Activated T-cell treated with anti-CD3 and anti-CD28 coated beads, Interleukin-2, amount 50 U/mL, for 72 hours (primary cell): ENCODE measurements around the gene DMGDH. TPM values are rescaled to one million over a fixed set of nuclear protein-coding genes. Genes with fewer than 3 reads are reported as not detected.

ENCODE experiments used
- ATAC-seq, 2 donors: fragments of 150-1000 bp; cut with Tn5 transposase; replicated peaks in 1 of 2; 2 replicates each; pipeline ENCODE4 v1.10.0; 2021; ENCODE audit warnings: moderate library complexity in 2 of 2, mild to moderate bottlenecking in 1 of 2
- DNase-seq, 2 donors: peaks; one replicate each; pipeline ENCODE4 v3.0.0; 2021 to 2022; ENCODE audit warnings: mixed read lengths in 1 of 2
- H3K27ac Mint-ChIP-seq: one replicate; pipeline ENCODE4 v1.8.0; 2022; ENCODE audit warnings: mild to moderate bottlenecking, moderate library complexity, mixed read lengths
- H3K27me3 Mint-ChIP-seq: one replicate; pipeline ENCODE4 v1.8.0; 2022; ENCODE audit warnings: low read depth, mixed read lengths
- H3K36me3 Mint-ChIP-seq, 2 donors: one replicate each; pipeline ENCODE4 v1.8.0; 2022; ENCODE audit warnings: mixed read lengths in 2 of 2, mild to moderate bottlenecking in 1 of 2; ENCODE audit not compliant: insufficient read depth in 2 of 2
- H3K4me1 Mint-ChIP-seq: one replicate; pipeline ENCODE4 v1.8.0; 2022; ENCODE audit warnings: low read depth, mixed read lengths
- H3K4me3 Mint-ChIP-seq, 2 donors: one replicate each; pipeline ENCODE4 v1.8.0; 2022; ENCODE audit warnings: mild to moderate bottlenecking in 2 of 2, mixed read lengths in 2 of 2, moderate library complexity in 2 of 2
- H3K9me3 Mint-ChIP-seq, 2 donors: one replicate each; pipeline ENCODE4 v1.8.0; 2022; ENCODE audit warnings: mixed read lengths in 2 of 2
- total RNA-seq, 2 donors: library from RNA; stranded (reverse); gene quantifications; one replicate each; pipeline ENCODE4 v1.2.3, GENCODE V29; 2022

The DMGDH gene
- total RNA-seq, 2 donors from 2014 or later, result 19.2 to 21.4 TPM

- Mint-ChIP-seq H3K4me3 (no peak overlapping the region), H3K27ac (no peak overlapping the region), H3K4me1 (peaks cover 13% of the 10 kb centered on the region), H3K36me3 (no peaks in the 10 kb centered on the region), H3K9me3 (no peaks in the 10 kb centered on the region), H3K27me3 (no peaks in the 10 kb centered on the region)
- DNase-seq (no peak), ATAC-seq (no peak)
Observed at GRCh38 chr5:78974601-78975000, 94.9 kb downstream of the DMGDH start.

GRCh38 chr5:78974011-78974410 is 95.5 kb downstream of the DMGDH start:
- ATAC-seq (no peak), DNase-seq (no peak)
- Mint-ChIP-seq H3K4me3 (no peak overlapping the region), H3K36me3 (no peaks in the 10 kb centered on the region), H3K4me1 (peaks cover 7% of the 10 kb centered on the region), H3K27me3 (no peaks in the 10 kb centered on the region), H3K9me3 (no peaks in the 10 kb centered on the region), H3K27ac (no peak overlapping the region)

- Mint-ChIP-seq H3K27ac (no peak overlapping the region), H3K4me1 (no peaks in the 10 kb centered on the region), H3K27me3 (no peaks in the 10 kb centered on the region), H3K9me3 (no peaks in the 10 kb centered on the region), H3K36me3 (no peaks in the 10 kb centered on the region), H3K4me3 (no peak overlapping the region)
- DNase-seq, result no peak
- ATAC-seq, result no peak
Observed at GRCh38 chr5:78972654-78973428, 96.6 kb downstream of the DMGDH start.

- Mint-ChIP-seq H3K4me3 (no peak overlapping the region), H3K9me3 (no peaks in the 10 kb centered on the region), H3K36me3 (peaks cover 0 to 2% of the 10 kb centered on the region in 2 donors), H3K27me3 (no peaks in the 10 kb centered on the region), H3K27ac (no peak overlapping the region), H3K4me1 (no peaks in the 10 kb centered on the region)
- no peak for DNase-seq
- ATAC-seq, result no peak
Observed at GRCh38 chr5:78971998-78972397, 97.5 kb downstream of the DMGDH start.

- Mint-ChIP-seq H3K27me3 (no peaks in the 10 kb centered on the region), H3K4me1 (no peaks in the 10 kb centered on the region), H3K36me3 (peaks cover 2% of the 10 kb centered on the region in 2 donors), H3K27ac (no peak overlapping the region), H3K4me3 (no peak overlapping the region), H3K9me3 (no peaks in the 10 kb centered on the region)
- DNase-seq, result no peak
- ATAC-seq, result no peak
Observed at GRCh38 chr5:78968781-78969180, 100.7 kb downstream of the DMGDH start.

GRCh38 chr5:78964889-78965288 is 104.6 kb downstream of the DMGDH start:
- Mint-ChIP-seq H3K9me3 (no peaks in the 10 kb centered on the region), H3K27me3 (no peaks in the 10 kb centered on the region), H3K4me1 (no peaks in the 10 kb centered on the region), H3K27ac (no peak overlapping the region), H3K4me3 (no peak overlapping the region), H3K36me3 (peaks cover 3 to 6% of the 10 kb centered on the region in 2 donors)
- DNase-seq (no peak), ATAC-seq (no peak)

GRCh38 chr5:78961743-78962142 is 107.7 kb downstream of the DMGDH start:
- no peak overlapping the region for H3K27ac Mint-ChIP-seq
- H3K27me3 Mint-ChIP-seq, result no peaks in the 10 kb centered on the region
- no peaks in the 10 kb centered on the region for H3K4me1 Mint-ChIP-seq
- ATAC-seq, result no peak
- H3K36me3 Mint-ChIP-seq, result peaks cover 1 to 6% of the 10 kb centered on the region in 2 donors
- no peak overlapping the region for H3K4me3 Mint-ChIP-seq
- H3K9me3 Mint-ChIP-seq, result no peaks in the 10 kb centered on the region
- DNase-seq, result no peak

- no peaks in the 10 kb centered on the region for H3K9me3 Mint-ChIP-seq
- no peaks in the 10 kb centered on the region for H3K4me1 Mint-ChIP-seq
- H3K36me3 Mint-ChIP-seq, result peaks cover 1 to 6% of the 10 kb centered on the region in 2 donors
- H3K4me3 Mint-ChIP-seq, result no peak overlapping the region
- ATAC-seq, result no peak
- no peaks in the 10 kb centered on the region for H3K27me3 Mint-ChIP-seq
- no peak for DNase-seq
- H3K27ac Mint-ChIP-seq, result no peak overlapping the region
Observed at GRCh38 chr5:78959767-78960166, 109.7 kb downstream of the DMGDH start.

GRCh38 chr5:78958672-78959445 is 110.6 kb downstream of the DMGDH start:
- Mint-ChIP-seq H3K36me3 (peaks cover 1 to 4% of the 10 kb centered on the region in 2 donors), H3K27me3 (no peaks in the 10 kb centered on the region), H3K9me3 (no peaks in the 10 kb centered on the region), H3K4me1 (peaks cover 4% of the 10 kb centered on the region), H3K4me3 (no peak overlapping the region), H3K27ac (peak overlapping the region; percentile 1)
- DNase-seq (no peak), ATAC-seq (no peak)

- no peak overlapping the region for H3K4me3 Mint-ChIP-seq
- no peaks in the 10 kb centered on the region for H3K27me3 Mint-ChIP-seq
- H3K9me3 Mint-ChIP-seq, result no peaks in the 10 kb centered on the region
- DNase-seq, result no peak
- H3K27ac Mint-ChIP-seq, result no peak overlapping the region
- peaks cover 1 to 3% of the 10 kb centered on the region in 2 donors for H3K36me3 Mint-ChIP-seq
- ATAC-seq, result no peak
- peaks cover 21% of the 10 kb centered on the region for H3K4me1 Mint-ChIP-seq
Observed at GRCh38 chr5:78956901-78957300, 112.6 kb downstream of the DMGDH start.

GRCh38 chr5:78953092-78953800 is 116.2 kb downstream of the DMGDH start:
- ATAC-seq (peak; percentile 80 to 95), DNase-seq (peak; percentile 4 to 14)
- H3K4me1 Mint-ChIP-seq, result peaks cover 21% of the 10 kb centered on the region
- H3K36me3 Mint-ChIP-seq, result peaks cover 0 to 2% of the 10 kb centered on the region in 2 donors
- peak overlapping the region in 1 of 2 donors; percentile 71 for H3K4me3 Mint-ChIP-seq
- no peaks in the 10 kb centered on the region for H3K9me3 Mint-ChIP-seq
- peak overlapping the region; percentile 91 for H3K27ac Mint-ChIP-seq
- H3K27me3 Mint-ChIP-seq, result no peaks in the 10 kb centered on the region
